Measurements from ENCODE around the gene RGL2.
"Not testable (repeated sequence)": the region's sequence is repeated elsewhere in the genome, so short reads cannot be mapped to it uniquely, and the experiment has no call there.

The RGL2 gene

DNA sequence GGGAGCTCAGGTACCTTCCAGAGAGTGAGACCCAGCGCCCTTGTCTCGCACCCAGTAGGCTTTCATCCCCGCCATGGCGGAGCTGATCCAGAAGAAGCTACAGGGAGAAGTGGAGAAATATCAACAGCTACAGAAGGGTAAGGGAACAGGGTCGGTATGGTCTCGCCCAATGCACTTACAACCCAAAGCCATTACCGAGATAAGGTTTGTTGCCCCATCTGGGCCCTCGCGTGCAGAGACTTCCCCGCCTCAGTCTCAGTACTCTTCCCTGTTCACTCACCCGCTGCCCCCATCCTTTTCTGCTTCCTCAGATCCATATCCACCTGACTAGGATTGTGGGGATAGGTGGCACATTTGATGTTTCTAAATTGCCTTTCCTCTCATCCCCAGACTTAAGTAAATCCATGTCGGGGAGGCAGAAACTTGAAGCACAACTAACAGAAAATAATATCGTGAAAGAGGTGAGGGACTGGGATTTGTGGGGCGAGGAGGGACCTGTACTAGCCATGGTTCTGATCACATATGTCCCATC, 8.9 kb downstream of the RGL2 start:
- DNase-seq: no peak

- DNase-seq: peak; percentile 94
These were observed 9.6 kb downstream of the RGL2 start, which contains the start of the genes PFDN6 and WDR46 for GRCh38 chr6:33288921-33289783. TSS of gene PFDN6 (plus strand) at chr6:33289601. CDS start at chr6:33289857, 256 bp downstream. TSS of gene WDR46 (minus strand) at chr6:33289239. CDS start at chr6:33289170, 69 bp downstream.

- DNase-seq: no peak
These were observed 10.4 kb downstream of the RGL2 start for GRCh38 chr6:33288141-33288920.

DNA sequence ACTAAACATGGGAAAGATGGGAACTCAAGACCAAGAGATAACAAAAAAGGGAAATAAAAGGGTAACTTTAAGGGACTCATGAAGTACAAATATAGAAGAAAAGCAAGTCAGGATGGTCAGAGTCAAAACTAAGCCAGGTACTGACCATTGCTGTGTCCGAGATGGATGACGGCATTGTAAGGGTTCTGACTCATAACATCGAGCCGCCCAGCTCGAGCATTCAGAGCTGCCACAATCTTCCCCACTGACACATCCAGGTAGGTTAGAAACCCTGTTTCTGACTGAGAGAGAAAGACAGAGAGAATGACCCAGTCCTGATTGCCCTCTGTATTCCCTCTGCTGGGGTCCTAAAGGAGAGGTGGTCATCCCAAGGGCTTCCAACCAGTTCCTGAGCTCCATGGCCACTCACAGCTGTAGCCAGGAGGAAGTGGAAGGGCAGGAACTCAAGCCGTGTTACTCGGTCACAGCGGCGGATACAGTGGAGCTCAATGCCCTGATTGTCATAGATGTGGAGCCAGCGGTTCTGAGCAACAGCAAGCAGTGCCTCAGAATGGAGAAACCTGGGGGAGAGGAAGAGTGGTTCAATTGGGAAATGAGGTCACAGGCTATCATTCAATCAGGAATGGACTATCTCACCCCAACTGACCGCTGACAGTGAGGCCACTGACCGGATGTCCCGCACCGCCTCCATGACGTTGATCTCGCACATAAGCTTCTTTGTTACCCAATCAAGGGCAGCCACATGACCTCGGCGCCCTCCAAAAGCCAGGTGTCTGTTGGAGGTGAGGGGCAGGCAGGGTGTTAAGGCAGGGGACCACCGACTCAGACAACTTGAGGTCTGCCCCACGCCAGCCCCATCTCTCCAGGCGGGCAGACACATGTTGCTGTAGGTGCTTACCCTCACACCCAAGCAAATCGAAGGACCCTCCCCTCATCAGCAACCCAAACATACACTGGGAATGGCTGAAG, 11.5 kb downstream of the RGL2 start:
- DNase-seq: no peak

DNA sequence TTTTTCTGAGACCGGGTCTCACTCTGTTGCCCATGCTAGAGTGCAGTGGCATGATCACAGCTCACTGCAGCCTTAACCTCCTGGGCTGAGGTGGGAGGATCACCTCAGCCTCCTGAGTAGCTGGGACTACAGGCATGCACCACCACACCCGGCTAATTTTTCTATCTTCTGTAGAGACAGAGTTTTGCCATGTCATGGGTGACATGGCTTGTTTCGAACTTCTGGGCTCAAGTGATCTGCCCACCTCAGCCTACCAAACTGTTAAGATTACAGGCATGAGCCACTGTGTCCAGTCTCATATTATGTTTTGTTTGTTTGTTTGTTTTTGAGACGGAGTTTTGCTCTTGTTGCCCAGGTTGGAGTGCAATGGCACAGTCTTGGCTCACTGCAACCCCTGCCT, 13.5 kb downstream of the RGL2 start:
- DNase-seq: not testable (repeated sequence)

GRCh38 chr6:33280539-33280938, 18.2 kb downstream of the RGL2 start:
- no peak for DNase-seq

- peak; percentile 62 for DNase-seq
These were observed 18.7 kb downstream of the RGL2 start for GRCh38 chr6:33279971-33280511.

GRCh38 chr6:33279257-33279695, 19.5 kb downstream of the RGL2 start:
- DNase-seq: no peak

GRCh38 chr6:33278810-33279209, 19.9 kb downstream of the RGL2 start:
- no peak for DNase-seq

DNA sequence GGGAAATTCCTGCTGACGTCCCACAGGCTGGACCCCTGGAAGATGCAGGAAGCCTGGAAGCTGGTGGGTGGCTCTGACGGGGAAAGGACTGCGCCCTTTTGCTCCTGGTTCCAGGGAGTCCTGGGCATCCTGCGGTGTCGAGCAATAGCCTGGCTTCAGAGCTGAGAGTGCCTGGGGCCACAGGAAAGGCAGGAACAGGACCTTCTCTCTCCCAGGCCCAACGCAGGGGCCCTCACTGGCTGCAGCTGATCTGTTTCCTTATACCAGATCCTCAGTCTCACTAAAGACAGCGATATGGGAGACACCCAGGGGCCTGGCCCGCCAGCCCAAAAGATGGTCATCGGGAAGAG, 20.4 kb downstream of the RGL2 start:
- no peak for DNase-seq

GRCh38 chr6:33277663-33278391, 20.9 kb downstream of the RGL2 start:
- no peak for DNase-seq

- DNase-seq: peak; percentile 86
These were observed 21.7 kb downstream of the RGL2 start, which contains the start of gene B3GALT4 for GRCh38 chr6:33276864-33277662. TSS of gene B3GALT4 (plus strand) at chr6:33277123. CDS start at chr6:33277420, 297 bp downstream.

DNA sequence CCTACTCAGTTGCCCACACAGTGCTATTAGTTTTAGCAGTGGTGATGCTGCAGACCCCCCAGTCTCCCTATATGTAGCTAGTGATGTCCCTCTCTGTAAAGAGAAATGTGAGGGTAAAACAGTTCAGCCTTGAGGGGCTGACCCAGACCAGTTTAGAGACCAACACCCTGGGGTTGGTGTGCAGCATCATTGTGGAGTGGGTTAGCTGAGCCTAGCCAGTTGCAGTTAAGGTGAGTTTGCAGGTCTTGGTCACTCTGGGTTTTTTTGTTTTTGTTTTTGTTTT, 22.2 kb downstream of the RGL2 start:
- DNase-seq: no peak

GRCh38 chr6:33275795-33276580, 22.8 kb downstream of the RGL2 start:
- not testable (repeated sequence) for DNase-seq

GRCh38 chr6:33273924-33274902, 24.5 kb downstream of the RGL2 start:
- no peak for DNase-seq

GRCh38 chr6:33273129-33273923, 25.4 kb downstream of the RGL2 start:
- DNase-seq: no peak

DNA sequence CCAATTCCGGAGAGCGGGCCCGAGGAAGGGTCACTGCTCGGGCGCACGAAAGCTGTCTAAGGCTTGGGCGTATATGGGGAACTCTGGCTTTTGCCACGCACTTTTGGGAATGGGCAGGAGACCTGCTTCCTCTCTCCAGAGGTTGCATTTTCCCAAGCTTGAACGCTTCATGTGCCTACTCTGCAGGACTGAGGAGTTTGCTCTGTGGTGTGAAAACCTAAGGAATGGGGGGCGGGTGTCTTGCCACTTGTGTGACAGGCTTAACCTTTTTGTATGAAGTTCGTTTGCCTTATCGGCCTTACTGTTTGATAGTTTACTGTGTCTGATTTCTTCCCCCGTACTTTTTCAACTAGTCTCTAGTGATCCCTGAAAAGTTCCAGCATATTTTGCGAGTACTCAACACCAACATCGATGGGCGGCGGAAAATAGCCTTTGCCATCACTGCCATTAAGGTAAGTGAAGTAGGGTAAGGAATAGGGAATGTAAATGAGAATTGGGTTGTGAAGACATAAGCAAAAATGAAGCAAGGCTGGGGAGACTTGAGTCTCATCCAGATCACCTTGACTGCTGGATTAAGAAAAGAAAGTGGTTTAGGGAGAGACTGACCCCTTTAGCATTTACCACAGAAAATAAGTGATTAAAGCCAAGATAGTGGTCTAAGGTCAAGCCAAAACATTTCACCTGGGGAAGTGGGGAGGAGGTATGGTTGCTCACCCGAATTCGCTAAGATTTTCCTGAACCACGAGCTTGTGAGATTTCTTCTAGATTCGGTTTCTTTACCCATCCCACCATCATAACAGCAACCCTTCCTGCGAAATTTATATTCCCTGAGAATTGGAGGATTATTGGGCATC, 26.2 kb downstream of the RGL2 start:
- no peak for DNase-seq
